HepG2 (cell line): ENCODE data around the gene CHST12.

Experiments
- ATF2 ChIP-seq: sonication (generic); formaldehyde crosslinking; IDR thresholded peaks from 2 replicates; pipeline ENCODE4 v1.4.0; 2020; ENCODE audit warnings: missing genetic modification reagents
- CTCF ChIP-seq: sonication (generic); formaldehyde crosslinking; IDR thresholded peaks from 2 replicates; pipeline ENCODE4 v1.5.0; 2020; ENCODE audit warnings: mild to moderate bottlenecking, missing genetic modification reagents, moderate library complexity
- EZH2 ChIP-seq: conservative IDR thresholded peaks from 2 replicates; pipeline ENCODE4 v1.6.1; 2012; ENCODE audit warnings: mild to moderate bottlenecking, low read depth, low read length, moderate library complexity
- FOXA1 ChIP-seq, 2 experiments: fragments of 450-650 bp in 1 of 2; sonication (generic) in 1 of 2; formaldehyde crosslinking in 1 of 2; IDR thresholded peaks; 2 replicates each; pipeline versions ENCODE4 v1.4.0 to v1.6.1; 2016 to 2020; ENCODE audit warnings: missing genetic modification reagents in 1 of 2
- FOXP1 ChIP-seq, 2 experiments: fragments of 450-650 bp in 1 of 2; IDR thresholded peaks; 2 replicates each; pipeline ENCODE4 v1.6.1; 2017 to 2018; ENCODE audit warnings: antibody characterized with exemption in 1 of 2
- IRF2 ChIP-seq: IDR thresholded peaks from 2 replicates; pipeline ENCODE4 v1.6.1; 2018; ENCODE audit warnings: missing genetic modification reagents, missing compliant biosample characterization
- NCOA5 ChIP-seq: sonication (generic); formaldehyde crosslinking; IDR thresholded peaks from 2 replicates; pipeline ENCODE4 v1.4.0; 2020; ENCODE audit warnings: missing genetic modification reagents
- PLSCR1 ChIP-seq: sonication (generic); formaldehyde crosslinking; IDR thresholded peaks from 2 replicates; pipeline ENCODE4 v1.5.0; 2020; ENCODE audit warnings: missing genetic modification reagents, mild to moderate bottlenecking, borderline replicate concordance
- POLR2AphosphoS5 ChIP-seq: IDR thresholded peaks from 2 replicates; pipeline ENCODE4 v1.6.1; 2012; ENCODE audit warnings: low read depth, low read length
- RBM22 ChIP-seq: fragments of 200-400 bp; formaldehyde crosslinking; optimal IDR thresholded peaks from 2 replicates; pipeline ENCODE3; 2017; ENCODE audit warnings: mild to moderate bottlenecking, low read length, moderate library complexity
- RCOR2 ChIP-seq: IDR thresholded peaks from 2 replicates; pipeline ENCODE4 v1.6.1; 2016; ENCODE audit warnings: missing biosample characterization, missing genetic modification reagents
- SNRNP70 ChIP-seq: fragments of 200-400 bp; formaldehyde crosslinking; IDR thresholded peaks from 2 replicates; pipeline ENCODE4 v1.6.1; 2017; ENCODE audit warnings: mild to moderate bottlenecking, low read depth, low read length, moderate library complexity
- ZC3H4 ChIP-seq: sonication (generic); formaldehyde crosslinking; IDR thresholded peaks from 2 replicates; pipeline ENCODE4 v1.4.0; 2020; ENCODE audit warnings: missing genetic modification reagents, borderline replicate concordance
- ZNF33A ChIP-seq: sonication (generic); formaldehyde crosslinking; IDR thresholded peaks from 2 replicates; pipeline ENCODE4 v1.5.1; 2020; ENCODE audit warnings: missing genetic modification reagents, mild to moderate bottlenecking, moderate library complexity, borderline replicate concordance

GRCh38 chr7:2405601-2406345 lies 2.4 kb downstream of the CHST12 start:
- no peak for TF ChIP-seq ZNF33A (CRISPR knock-in tag)
- no peak for TF ChIP-seq ZC3H4 (CRISPR knock-in tag)
- no peak for TF ChIP-seq CTCF (CRISPR knock-in tag)
- TF ChIP-seq POLR2AphosphoS5: no peak
- TF ChIP-seq FOXP1 (IDR thresholded peaks at IDR 0.05): no peak
- no peak for TF ChIP-seq FOXP1 (CRISPR knock-in tag; IDR thresholded peaks at IDR 0.05)
- TF ChIP-seq SNRNP70: no peak
- no peak for TF ChIP-seq IRF2 (CRISPR knock-in tag)
- TF ChIP-seq EZH2: no peak
- no peak for TF ChIP-seq NCOA5
- TF ChIP-seq RBM22: no peak
- no peak for TF ChIP-seq RCOR2
- no peak for TF ChIP-seq ATF2
- no peak for TF ChIP-seq FOXA1 (IDR thresholded peaks at IDR 0.05)
- no peak for TF ChIP-seq FOXA1 (CRISPR knock-in tag; IDR thresholded peaks at IDR 0.05)
- TF ChIP-seq PLSCR1 (CRISPR knock-in tag): no peak
